Ishikawa (cell line): ENCODE data around the gene ARID5B.

ENCODE experiments used
- CEBPB ChIP-seq: IDR thresholded peaks from 2 replicates; pipeline ENCODE4 v1.6.1; 2012
- CREB1 ChIP-seq: IDR thresholded peaks from 2 replicates; pipeline ENCODE4 v1.6.1; 2012; ENCODE audit warnings: low read depth
- EGR1 ChIP-seq: IDR thresholded peaks from 2 replicates; pipeline ENCODE4 v1.6.1; 2012
- EP300 ChIP-seq: IDR thresholded peaks from 2 replicates; pipeline ENCODE4 v1.6.1; 2012; ENCODE audit warnings: borderline replicate concordance
- FOXM1 ChIP-seq: IDR thresholded peaks from 2 replicates; pipeline ENCODE4 v1.6.1; 2012; ENCODE audit warnings: low read depth, borderline replicate concordance
- MAX ChIP-seq: IDR thresholded peaks from 2 replicates; pipeline ENCODE4 v1.6.1; 2012
- NFIC ChIP-seq: IDR thresholded peaks from 2 replicates; pipeline ENCODE4 v1.6.1; 2012
- RAD21 ChIP-seq: IDR thresholded peaks from 2 replicates; pipeline ENCODE4 v1.6.1; 2012; ENCODE audit warnings: low read depth
- REST ChIP-seq: IDR thresholded peaks from 2 replicates; pipeline ENCODE4 v1.6.1; 2012; ENCODE audit warnings: low read depth, mild to moderate bottlenecking
- TAF1 ChIP-seq: IDR thresholded peaks from 2 replicates; pipeline ENCODE4 v1.6.1; 2012; ENCODE audit warnings: low read depth, mild to moderate bottlenecking
- TCF12 ChIP-seq: IDR thresholded peaks from 2 replicates; pipeline ENCODE4 v1.6.1; 2012; ENCODE audit warnings: low read depth
- TEAD4 ChIP-seq: IDR thresholded peaks from 2 replicates; pipeline ENCODE4 v1.6.1; 2012
- USF1 ChIP-seq: IDR thresholded peaks from 2 replicates; pipeline ENCODE4 v1.6.1; 2012
- YY1 ChIP-seq: IDR thresholded peaks from 2 replicates; pipeline ENCODE4 v1.6.1; 2012; ENCODE audit warnings: low read depth
- ZBTB7A ChIP-seq: IDR thresholded peaks from 2 replicates; pipeline ENCODE4 v1.6.1; 2012; ENCODE audit warnings: low read depth

ARID5B gene

GRCh38 chr10:61939902-61940301 lies 38.4 kb downstream of the ARID5B start:
- TF ChIP-seq TEAD4 (no peak), RAD21 (no peak)

GRCh38 chr10:61941202-61941681 lies 39.7 kb downstream of the ARID5B start:
- no peak for TF ChIP-seq TEAD4
- no peak for TF ChIP-seq FOXM1
- TF ChIP-seq YY1: no peak
- no peak for TF ChIP-seq RAD21
- no peak for TF ChIP-seq TCF12
- TF ChIP-seq CREB1: no peak
- TF ChIP-seq EGR1: no peak
- no peak for TF ChIP-seq REST
- TF ChIP-seq CEBPB: no peak
- no peak for TF ChIP-seq USF1
- no peak for TF ChIP-seq NFIC
- TF ChIP-seq MAX: no peak
- no peak for TF ChIP-seq TAF1
- no peak for TF ChIP-seq ZBTB7A
- TF ChIP-seq EP300: no peak

GRCh38 chr10:61942604-61943461 lies 41.3 kb downstream of the ARID5B start:
- TF ChIP-seq ZBTB7A: no peak
- TF ChIP-seq TCF12: no peak

- no peak for TF ChIP-seq CEBPB
- TF ChIP-seq RAD21: peak; percentile 22
- no peak; the same call in 1 of the 2 replicates for TF ChIP-seq FOXM1
- TF ChIP-seq MAX: 0 out of 2 replicates have a peak, but pooled peaks have one; percentile 17
- TF ChIP-seq EGR1: no peak
- TF ChIP-seq YY1: no peak
- no peak; the same call in 1 of the 2 replicates for TF ChIP-seq TEAD4
- TF ChIP-seq CREB1: no peak
- no peak for TF ChIP-seq ZBTB7A
- TF ChIP-seq NFIC: peak; percentile 25; the same call in 1 of the 2 replicates
These were observed 42.3 kb downstream of the ARID5B start for GRCh38 chr10:61943674-61944378.

GRCh38 chr10:61944410-61945147 lies 43.1 kb downstream of the ARID5B start:
- TF ChIP-seq RAD21 (no peak), FOXM1 (no peak), REST (no peak), USF1 (no peak), TCF12 (no peak), NFIC (no peak), CREB1 (no peak), YY1 (no peak), ZBTB7A (no peak), CEBPB (no peak), TAF1 (no peak), TEAD4 (no peak), MAX (no peak), EGR1 (no peak), EP300 (no peak)
